GM21367 (cell line): ENCODE results near the gene GGTA1.

ENCODE experiments used
- ATAC-seq: cut with Tn5 transposase; IDR thresholded peaks from one replicate; pipeline ENCODE4 v1.9.1; 2021; ENCODE audit not compliant: unreplicated experiment

The GGTA1 gene

DNA sequence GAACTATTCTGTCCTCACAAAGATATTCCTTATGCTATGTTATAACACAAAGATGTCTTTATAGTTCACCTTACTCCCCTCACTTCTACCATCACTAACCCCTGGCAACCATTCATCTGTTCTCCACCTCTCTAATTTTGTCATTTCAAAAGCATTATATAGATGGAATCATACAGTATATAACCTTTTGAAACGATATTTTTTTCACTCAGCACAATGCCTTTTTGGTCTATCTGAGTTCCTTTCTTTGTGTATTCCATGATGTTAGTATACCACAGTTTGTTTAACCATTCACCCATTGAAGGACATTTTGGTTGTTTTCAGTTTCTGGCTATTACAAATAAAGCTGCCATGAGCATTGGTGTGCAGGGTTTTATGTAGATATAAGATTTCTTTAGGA is 93.7 kb downstream of the GGTA1 start:
- ATAC-seq, result no peak
